ENCODE measurements around the gene ZNF821. TPM values are rescaled to one million over a fixed set of nuclear protein-coding genes. Genes with fewer than 3 reads are reported as not detected.

ZNF821 gene
- total and polyA plus RNA-seq, 2 of the 8 experiments (the other 6 are each of a cell fraction or from before 2014, with no cell fraction given): 9.5 to 14.1 TPM

- Histone ChIP-seq H3K23me2 (ENCODE audit: low read depth, low read length) (no peaks in the 10 kb centered on the region), H2BK5ac (ENCODE audit: low read depth, low read length) (no peak overlapping the region), H4K5ac (ENCODE audit: insufficient read length, low read depth, low read length) (no peak overlapping the region), H3K18ac (ENCODE audit: extremely low read depth, low read length) (no peak overlapping the region), H3K4ac (replicated peaks; ENCODE audit: insufficient read length, low read depth, low read length) (no peak overlapping the region), H3K9ac (replicated peaks in 1 of 4; ENCODE audit: extremely low read depth in 1 of 4, low read depth in 3 of 4, low read length in 3 of 4) (no peak overlapping the region), H3K23ac (ENCODE audit: insufficient read length) (no peak overlapping the region), H4K91ac (replicated peaks; ENCODE audit: insufficient read length, low read length) (no peak overlapping the region), H2BK15ac (ENCODE audit: low read length) (no peak overlapping the region), H2AFZ (ENCODE audit: low read length) (no peak overlapping the region), H3K14ac (ENCODE audit: insufficient read length) (no peak overlapping the region), H2AK5ac (ENCODE audit: low read depth, low read length) (no peak overlapping the region), H4K20me1 (replicated peaks in 1 of 2; ENCODE audit: control insufficient read depth in 1 of 2, insufficient read depth in 2 of 2, low read length in 2 of 2) (peaks cover 13 to 18% of the 10 kb centered on the region in 2 experiments), H2BK12ac (ENCODE audit: low read depth, low read length) (no peak overlapping the region), H3K27ac (ENCODE audit: low read depth, low read length) (no peak overlapping the region), H3K4me1 (replicated peaks in 1 of 4; ENCODE audit: control insufficient read depth in 3 of 4, insufficient read depth in 4 of 4, low read length in 3 of 4) (peaks cover 0 to 2% (median 0%) of the 10 kb centered on the region in 4 experiments; a peak in 3 of 7 replicates), H3K56ac (replicated peaks; ENCODE audit: insufficient read length, low read depth, low read length) (no peak overlapping the region), H2BK120ac (replicated peaks; ENCODE audit: low read depth, low read length) (no peak overlapping the region), H3K79me2 (ENCODE audit: control insufficient read depth in 1 of 2, insufficient read depth in 2 of 2, low read length in 2 of 2) (peaks cover 32 to 100% of the 10 kb centered on the region in 2 experiments), H3K4me2 (ENCODE audit: insufficient read depth in 1 of 2, low read depth in 2 of 2, low read length in 2 of 2) (no peak overlapping the region), H3K27me3 (replicated peaks in 1 of 4; ENCODE audit: control insufficient read depth in 3 of 4, extremely low read depth in 1 of 4, insufficient read depth in 3 of 4, low read length in 3 of 4) (no peaks in the 10 kb centered on the region), H4K8ac (ENCODE audit: extremely low read depth, insufficient read depth, low read length) (peak overlapping the region; percentile 59), H3K9me3 (ENCODE audit: insufficient read depth in 2 of 2, low read depth in 1 of 2, low read length in 1 of 2) (no peaks in the 10 kb centered on the region), H3K36me3 (ENCODE audit: control insufficient read depth in 2 of 4, insufficient read depth in 4 of 4, low read length in 3 of 4) (peaks cover 24 to 70% (median 40%) of the 10 kb centered on the region in 4 experiments), H2BK20ac (ENCODE audit: low read length) (no peak overlapping the region), H3K4me3 (ENCODE audit: extremely low read depth in 1 of 4, insufficient read depth in 2 of 4, low read depth in 3 of 4, low read length in 4 of 4) (no peak overlapping the region), H3K79me1 (ENCODE audit: low read depth, low read length) (peaks cover 6% of the 10 kb centered on the region)
- WGBS, 2 experiments (ENCODE audit: extremely low coverage in 1 of 2, insufficient coverage in 1 of 2, insufficient read length in 1 of 2, insufficient replicate concordance in 2 of 2, low coverage in 1 of 2, low lambda C conversion rate in 2 of 2, missing lambda C conversion rate in 1 of 2): 93% methylated on average over 11 of the region's 11 CpGs; no CpG with 5 or more reads in 1 of the 2 experiments
- ChIA-PET CTCF (ENCODE audit: partially characterized antibody) (interaction anchor here (0.6 to 1.9 kb wide), 8 partner anchors 11 to 1082 kb away, joined by 3 to 6 read pairs (median 3); no protein-coding TSS in a partner anchor), POLR2A (ENCODE audit: partially characterized antibody) (interaction anchor here (1.0 to 2.1 kb wide), 3 partner anchors 13 to 36 kb away, joined by 4 to 9 read pairs (median 6); partner anchors contain the start of gene IST1)
- DNase-seq (ENCODE audit: low read depth in 1 of 2, low spot score in 2 of 2) (no peak), FAIRE-seq (no peak)
- TF ChIP-seq TAF7 (optimal IDR thresholded peaks at IDR 0.05; ENCODE audit: borderline replicate concordance, low read depth, low read length) (no peak), HDAC2 (IDR thresholded peaks at IDR 0.05; ENCODE audit: borderline replicate concordance in 1 of 2, low read depth in 2 of 2, low read length in 2 of 2) (no peak), PHF8 (conservative IDR thresholded peaks at IDR 0.05; ENCODE audit: low read depth, low read length) (no peak), CEBPB (IDR thresholded peaks at IDR 0.05; ENCODE audit: low read depth, low read length) (no peak), NANOG (IDR thresholded peaks at IDR 0.05; ENCODE audit: insufficient read depth, low read depth, low read length, poor library complexity, severe bottlenecking) (no peak), ZNF274 (IDR thresholded peaks at IDR 0.05; ENCODE audit: borderline replicate concordance, extremely low read depth, low read length) (no peak), FOSL1 (IDR thresholded peaks at IDR 0.05; ENCODE audit: insufficient read depth, low read depth, low read length) (no peak), JUN (IDR thresholded peaks at IDR 0.05; ENCODE audit: low read depth, low read length) (no peak), EZH2 (IDR thresholded peaks at IDR 0.05; ENCODE audit: low read depth, low read length, severe bottlenecking) (no peak), POLR2A (IDR thresholded peaks at IDR 0.05; ENCODE audit: control extremely low read depth in 1 of 2, low read depth in 2 of 2, low read length in 2 of 2) (no peak), CHD2 (IDR thresholded peaks at IDR 0.05; ENCODE audit: low read length) (no peak), CBX8 (IDR thresholded peaks at IDR 0.05; ENCODE audit: borderline replicate concordance, low read depth, low read length) (no peak), KDM4A (IDR thresholded peaks at IDR 0.05; ENCODE audit: low read depth, low read length, severe bottlenecking) (no peak)
Measured at GRCh38 chr16:71916397-71916920, 32.5 kb upstream of the ZNF821 start.
